Heart left ventricle (tissue), 16 donors: ENCODE measurements around the gene PCBP3. TPM values are rescaled to one million over a fixed set of nuclear protein-coding genes. Genes with fewer than 3 reads are reported as not detected.

ENCODE experiments used
- ATAC-seq, 4 donors: fragments of 200-7000 bp; cut with Tn5 transposase; one replicate each; pipeline ENCODE4 v1.9.1; 2020 to 2022; ENCODE audit warnings: moderate library complexity in 4 of 4, mild to moderate bottlenecking in 3 of 4, moderate number of reproducible peaks in 1 of 4
- DNase-seq, 5 donors: peaks; one replicate each; pipeline ENCODE4 v3.0.0-alpha.2; 2020
- H3K27ac ChIP-seq, 12 donors: fragments of 200-600 bp; sonication (generic) in 4 of 12; one replicate each; pipeline versions ENCODE4 v1.5.0 to v1.8.0; 2016 to 2022; ENCODE audit warnings: mild to moderate bottlenecking in 2 of 12
- H3K27me3 ChIP-seq, 9 donors: fragments of 200-600 bp; sonication (generic) in 2 of 9; one replicate each; pipeline versions ENCODE4 v1.5.1 to v1.8.0; 2016 to 2022; ENCODE audit warnings: mild to moderate bottlenecking in 3 of 9
- H3K36me3 ChIP-seq, 9 donors: fragments of 200-600 bp; sonication (generic) in 2 of 9; one replicate each; pipeline versions ENCODE4 v1.5.0 to v1.8.0; 2018 to 2022; ENCODE audit warnings: mild to moderate bottlenecking in 2 of 9
- H3K4me1 ChIP-seq, 12 donors: fragments of 200-600 bp; sonication (generic) in 4 of 12; one replicate each; pipeline versions ENCODE4 v1.5.0 to v1.8.0; 2016 to 2022; ENCODE audit warnings: mild to moderate bottlenecking in 3 of 12
- H3K4me3 ChIP-seq, 12 donors: fragments of 200-600 bp; sonication (generic) in 4 of 12; one replicate each; pipeline versions ENCODE4 v1.5.0 to v1.8.0; 2017 to 2022; ENCODE audit warnings: mild to moderate bottlenecking in 9 of 12, moderate library complexity in 4 of 12
- H3K9me3 ChIP-seq, 12 donors: fragments of 200-600 bp; sonication (generic) in 4 of 12; one replicate each; pipeline versions ENCODE4 v1.5.0 to v1.8.0; 2016 to 2022; ENCODE audit warnings: mild to moderate bottlenecking in 1 of 12
- POLR2A ChIP-seq, 2 donors: fragments of 450-650 bp; IDR thresholded peaks; one replicate each; pipeline ENCODE4 v1.6.1; 2017; ENCODE audit warnings: antibody characterized with exemption in 2 of 2, mild to moderate bottlenecking in 2 of 2, moderate library complexity in 2 of 2
- WGBS, 4 donors: extraction: QIAGEN DNeasy Blood & Tissue Kit in 2 of 4; methylation state at CpG; one replicate each; pipeline versions ENCODE4 v1.1.5 to v1.1.7; 2013 to 2018; 5-methylcytosine and 5-hydroxymethylcytosine counted together
- intact Hi-C, 10 donors: fragments of 100-400 bp; cut with DNase I; formaldehyde crosslinking; loops; one replicate each; pipeline versions ENCODE4 v1.11.1 to v1.14.2; 2022
- polyA plus RNA-seq, 2 donors: library from polyadenylated mRNA; stranded (reverse); fragments of 200-250 nt; gene quantifications; one replicate each; pipeline ENCODE4 v1.2.3, GENCODE V29; 2013
- total RNA-seq, 9 donors: library from RNA; depleted of rRNA in 2 of 9; stranded (reverse); fragments of >200 nt in 2 of 9; fragmentation: NEBNext Ultra II Directional in 3 of 9; extraction: Animal tissue kit (Norgen Biotek cat#: 25700) in 3 of 9; gene quantifications; one replicate each; pipeline versions ENCODE4 v1.1.0 to v1.2.4, GENCODE V29; 2016 to 2023
- TF ChIP-seq, protein P1 (sequence below), 12 donors: fragments of 200-600 bp; sonication (generic) in 4 of 12; IDR thresholded peaks; one replicate each; pipeline versions ENCODE4 v1.5.0 to v1.8.0; 2018 to 2022; ENCODE audit warnings: antibody characterized with exemption in 12 of 12, mild to moderate bottlenecking in 5 of 12
- donor health status: ischemic (EF 13 %, LVEDD 7.1; RV severe dilation, severe dysfunction).
- donor health status: healthy with polysubstance abuse.
- donor health status: DM: no; HTN: yes; CAD: no.
- donor health status: DM: no; HTN: no; CAD: no.
- donor health status: ischemic (EF 25% LVEDD 6.9; RV normal size, moderate dysfunction).
- donor health status: ischemic (EF 25% LVEDD 5.7; RV mildly dilated, moderate dysfunction).
- donor health status: healthy.
- donor health status: DM: yes; HTN: yes; CAD: no.
- donor health status: ischemic (EF 35%, LVEDD 5.7; RV mildly dilated, moderate dysfunction).
- donor health status: nonischemic (EF 11% LVEDD 7.7; RV severe dilation, severe dysfunction).
- donor health status: DM: yes; HTN: yes; CAD: no.
- donor health status: PGD.
- donor health status: ischemic (EF 29% LVEDD 5.4; RV normal size, mild dysfunction).
- donor health status: nonischemic (EF 23%, LVEDD 6.1; RV moderate dilation, normal function).

Gene PCBP3
- total and polyA plus RNA-seq, 11 donors = 0.72 to 11.4 (median 2.5) TPM; not detected in 1

DNA sequence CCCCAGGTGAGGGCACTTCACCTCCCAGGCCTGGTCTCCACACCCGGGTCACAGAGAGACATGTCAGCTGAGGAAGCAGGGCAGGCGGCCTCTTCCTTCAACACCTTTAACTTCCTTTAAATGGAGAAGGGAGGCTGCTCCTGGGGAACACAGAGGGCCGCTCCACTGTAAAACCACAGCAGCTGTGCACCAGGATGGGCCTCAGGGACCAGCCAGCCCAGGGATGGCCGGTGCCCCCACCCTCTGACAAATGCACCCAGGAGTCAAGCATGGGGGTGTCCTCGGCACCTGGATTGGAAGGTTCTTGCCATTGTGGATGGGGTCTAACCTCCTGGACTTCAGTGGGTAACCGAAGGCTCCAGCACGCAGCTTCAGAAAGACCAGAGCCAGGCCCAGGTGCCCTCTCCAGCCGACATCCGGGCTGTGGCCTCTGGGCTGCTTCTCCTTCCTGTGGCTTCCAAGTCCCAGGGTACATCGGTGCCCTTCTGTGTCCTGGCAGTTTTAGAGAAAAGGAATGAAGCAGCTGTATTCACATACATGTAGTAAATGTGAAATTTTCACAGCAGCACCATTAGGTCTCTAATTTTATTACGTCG, 216.3 kb downstream of the PCBP3 start:
- WGBS, 4 donors = 87 to 91% (median 90%) methylated on average over 8 to 12 of the region's 12 CpGs
- Histone ChIP-seq H3K9me3 (no peaks in the 10 kb centered on the region), H3K4me1 (no peaks in the 10 kb centered on the region), H3K27ac (no peak overlapping the region), H3K36me3 (no peaks in the 10 kb centered on the region), H3K27me3 (no peaks in the 10 kb centered on the region), H3K4me3 (no peak overlapping the region)
- TF ChIP-seq, protein P1, sequence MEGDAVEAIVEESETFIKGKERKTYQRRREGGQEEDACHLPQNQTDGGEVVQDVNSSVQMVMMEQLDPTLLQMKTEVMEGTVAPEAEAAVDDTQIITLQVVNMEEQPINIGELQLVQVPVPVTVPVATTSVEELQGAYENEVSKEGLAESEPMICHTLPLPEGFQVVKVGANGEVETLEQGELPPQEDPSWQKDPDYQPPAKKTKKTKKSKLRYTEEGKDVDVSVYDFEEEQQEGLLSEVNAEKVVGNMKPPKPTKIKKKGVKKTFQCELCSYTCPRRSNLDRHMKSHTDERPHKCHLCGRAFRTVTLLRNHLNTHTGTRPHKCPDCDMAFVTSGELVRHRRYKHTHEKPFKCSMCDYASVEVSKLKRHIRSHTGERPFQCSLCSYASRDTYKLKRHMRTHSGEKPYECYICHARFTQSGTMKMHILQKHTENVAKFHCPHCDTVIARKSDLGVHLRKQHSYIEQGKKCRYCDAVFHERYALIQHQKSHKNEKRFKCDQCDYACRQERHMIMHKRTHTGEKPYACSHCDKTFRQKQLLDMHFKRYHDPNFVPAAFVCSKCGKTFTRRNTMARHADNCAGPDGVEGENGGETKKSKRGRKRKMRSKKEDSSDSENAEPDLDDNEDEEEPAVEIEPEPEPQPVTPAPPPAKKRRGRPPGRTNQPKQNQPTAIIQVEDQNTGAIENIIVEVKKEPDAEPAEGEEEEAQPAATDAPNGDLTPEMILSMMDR (IDR thresholded peaks at IDR 0.05) = no peak
- TF ChIP-seq POLR2A (IDR thresholded peaks at IDR 0.05) = no peak
- intact Hi-C loops = no loop called here
- DNase-seq (no peak), ATAC-seq (no peak)

DNA sequence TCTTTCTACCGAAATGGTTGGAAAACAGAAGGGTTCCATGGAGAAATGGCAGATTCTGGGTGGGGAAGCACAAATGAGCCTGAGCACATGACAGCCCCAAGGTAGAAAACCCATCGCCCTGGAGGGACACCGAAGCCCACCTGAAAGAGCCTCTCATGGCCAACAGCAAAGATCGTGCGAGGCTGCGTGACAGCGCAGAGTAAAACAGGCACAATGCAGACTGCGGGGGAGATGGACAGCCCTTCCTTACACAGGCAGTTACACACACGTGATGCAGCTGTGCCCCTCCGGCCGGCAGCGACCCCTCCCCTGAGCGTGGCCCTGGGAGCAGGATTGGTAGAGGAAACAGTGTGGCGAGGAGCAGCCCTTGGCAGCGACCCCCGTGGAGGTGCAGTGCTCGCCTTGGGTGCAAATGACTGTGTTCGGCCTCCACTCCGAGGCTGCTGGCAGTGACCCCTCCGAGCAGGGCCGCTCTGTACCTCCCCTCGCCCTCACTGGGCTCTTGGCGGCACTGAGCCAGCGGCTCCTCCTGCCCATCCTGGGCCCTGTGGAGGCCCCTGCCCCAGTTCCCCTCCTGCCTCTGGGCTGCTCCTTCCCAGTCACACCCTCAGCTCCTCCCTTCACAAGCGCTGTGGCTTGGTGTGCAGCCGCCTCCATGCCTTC, 217.1 kb downstream of the PCBP3 start:
- Histone ChIP-seq H3K4me1 (no peaks in the 10 kb centered on the region), H3K9me3 (no peaks in the 10 kb centered on the region), H3K4me3 (no peak overlapping the region), H3K27ac (no peak overlapping the region), H3K36me3 (no peaks in the 10 kb centered on the region), H3K27me3 (peaks cover 0 to under 1% (median 0%) of the 10 kb centered on the region in 9 donors)
- intact Hi-C loops = no loop called here
- WGBS, 4 donors = 91 to 93% (median 92%) methylated on average over 26 of the region's 26 CpGs
- no peak for DNase-seq
- no peak for TF ChIP-seq POLR2A (IDR thresholded peaks at IDR 0.05)
- TF ChIP-seq, protein P1 (IDR thresholded peaks at IDR 0.05) = no peak
- no peak for ATAC-seq

DNA sequence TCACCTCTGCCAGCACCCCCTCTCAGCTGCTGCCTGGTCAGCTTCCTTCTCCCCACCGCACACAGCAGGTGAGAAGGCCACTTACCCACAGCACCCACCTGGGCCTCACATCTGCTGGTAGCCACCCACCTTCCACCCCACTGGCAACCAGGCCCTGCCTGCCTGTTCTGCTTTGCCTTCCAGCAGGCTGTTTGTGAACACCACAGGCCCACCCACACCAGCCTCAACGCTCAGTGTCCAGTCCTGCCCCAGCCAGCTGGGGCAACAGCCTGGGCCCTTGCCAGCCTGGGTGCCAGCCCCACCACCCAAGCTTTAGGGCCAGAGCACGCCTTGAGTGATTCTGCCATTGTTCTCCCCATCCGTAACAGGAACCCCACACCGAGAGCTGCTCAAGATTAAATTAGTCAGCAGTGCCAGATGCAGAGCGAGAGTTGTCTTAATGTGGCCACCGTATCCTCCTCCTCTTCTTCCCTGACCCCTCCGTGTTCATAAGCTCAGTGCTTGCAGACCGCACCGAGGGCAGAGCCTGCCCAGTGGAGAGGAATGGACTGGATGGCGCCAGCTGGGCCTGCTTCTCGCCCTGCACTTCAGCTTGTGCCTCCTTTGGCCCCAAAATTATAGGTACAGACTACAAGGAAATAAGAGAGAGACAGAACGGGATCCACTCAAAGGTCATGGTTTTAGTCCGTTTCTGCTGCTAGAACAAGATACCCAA, 217.8 kb downstream of the PCBP3 start:
- DNase-seq (no peak), ATAC-seq (no peak)
- Histone ChIP-seq H3K4me3 (no peak overlapping the region), H3K4me1 (no peaks in the 10 kb centered on the region), H3K27me3 (peaks cover 0 to 3% (median 0%) of the 10 kb centered on the region in 9 donors), H3K36me3 (no peaks in the 10 kb centered on the region), H3K27ac (no peak overlapping the region), H3K9me3 (no peaks in the 10 kb centered on the region)
- TF ChIP-seq, protein P1 (IDR thresholded peaks at IDR 0.05) = no peak
- no peak for TF ChIP-seq POLR2A (IDR thresholded peaks at IDR 0.05)
- intact Hi-C loops = no loop called here
- 80 to 88% (median 87%) methylated on average over 13 to 14 of the region's 14 CpGs for WGBS, 4 donors

DNA sequence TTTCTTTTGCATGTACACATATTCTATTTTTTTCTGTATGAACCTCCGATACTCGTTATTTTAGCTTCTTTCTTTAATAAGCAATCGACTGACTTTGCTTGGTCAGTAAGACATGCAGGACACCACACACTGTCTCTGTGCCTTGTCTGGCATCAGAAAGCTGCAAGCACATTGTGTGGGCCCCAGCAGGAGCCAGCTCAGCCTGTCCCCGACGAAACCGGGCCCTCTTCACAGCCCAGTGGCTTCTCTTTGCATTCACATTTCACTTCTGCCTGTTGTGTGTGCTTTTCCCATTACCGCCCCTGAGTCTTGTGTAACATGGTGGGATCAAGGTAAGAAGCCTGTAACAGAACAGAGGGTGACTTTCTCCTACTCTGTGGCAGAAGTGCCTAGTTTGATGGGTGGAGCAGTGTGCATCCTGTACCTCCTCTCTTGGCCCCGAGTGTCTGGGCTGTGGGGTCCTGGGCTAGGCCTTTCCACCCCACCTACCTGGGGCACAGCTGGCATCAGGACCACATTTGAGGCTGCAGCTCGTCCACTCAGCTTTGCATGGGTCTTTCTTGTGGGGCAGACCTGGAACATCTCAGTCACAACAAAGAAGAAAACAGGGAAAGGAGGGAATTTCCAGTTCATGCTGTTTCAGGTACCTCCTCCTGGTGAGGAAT, 219.2 kb downstream of the PCBP3 start:
- Histone ChIP-seq H3K4me1 (no peaks in the 10 kb centered on the region), H3K9me3 (no peaks in the 10 kb centered on the region), H3K36me3 (no peaks in the 10 kb centered on the region), H3K27ac (no peak overlapping the region), H3K27me3 (peaks cover 0 to 3% (median 0%) of the 10 kb centered on the region in 9 donors), H3K4me3 (no peak overlapping the region)
- WGBS, 4 donors = 76 to 81% (median 80%) methylated on average over 9 of the region's 9 CpGs
- ATAC-seq (no peak), DNase-seq (no peak)
- TF ChIP-seq, protein P1 (IDR thresholded peaks at IDR 0.05) = no peak
- no peak for TF ChIP-seq POLR2A (IDR thresholded peaks at IDR 0.05)
- intact Hi-C loops = no loop called here
